ENCODE data around the gene NUDT21. TPM values are rescaled to one million over a fixed set of nuclear protein-coding genes. Genes with fewer than 3 reads are reported as not detected.

The NUDT21 gene
- polyA plus RNA-seq, 1 of the 3 experiments (the other 2 are of a cell fraction) = 42.2 TPM

DNA sequence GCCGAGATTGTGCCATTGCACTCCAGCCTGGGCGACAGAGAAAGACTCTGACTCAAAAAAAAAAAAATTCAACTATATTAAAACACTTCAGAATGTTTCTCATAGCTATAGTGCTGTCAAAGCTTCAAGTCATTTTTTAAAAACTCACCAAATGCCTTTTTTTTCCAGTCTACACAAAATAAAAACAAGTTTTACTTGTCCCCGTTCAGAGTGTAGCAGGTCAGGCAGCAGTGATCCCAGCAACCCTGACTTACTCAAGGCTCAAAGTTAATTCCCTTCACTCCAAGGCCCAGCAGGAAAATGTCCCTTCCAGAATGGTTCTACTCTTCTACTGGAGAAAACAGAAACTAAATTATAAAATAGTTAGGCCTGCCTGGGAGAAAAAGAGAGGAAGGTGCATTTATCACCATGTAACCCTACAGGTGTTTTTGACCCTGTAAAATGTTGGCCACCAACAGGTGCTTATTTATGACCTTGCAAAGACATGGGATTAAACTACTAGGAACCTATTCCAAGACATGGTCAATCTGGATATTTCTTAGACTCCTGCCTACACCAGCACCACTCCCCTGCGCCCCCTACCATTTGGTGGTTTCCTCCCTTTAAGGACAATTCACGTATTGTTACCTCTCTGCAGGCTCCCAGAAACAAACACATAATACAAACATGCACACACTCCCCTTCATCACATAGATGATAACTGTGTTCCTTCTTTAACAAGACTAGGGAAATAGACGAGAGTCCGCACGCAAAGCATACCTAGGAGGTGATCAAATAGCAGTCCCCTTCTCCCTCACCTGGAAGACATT lies 31.2 kb downstream of the NUDT21 start:
- no peaks in the 10 kb centered on the region for H3K27me3 ChIP-seq (ENCODE audit: insufficient read depth)
- H2AFZ ChIP-seq (ENCODE audit: low read depth) = no peak overlapping the region
- no peaks in the 10 kb centered on the region for H3K9me2 ChIP-seq
- no peak for TF ChIP-seq EZH2phosphoT487 (IDR thresholded peaks at IDR 0.05; ENCODE audit: borderline replicate concordance, low read depth)
- TF ChIP-seq FOSL2 (IDR thresholded peaks at IDR 0.05; ENCODE audit: borderline replicate concordance, low read depth) = no peak
- TF ChIP-seq RAD21 (IDR thresholded peaks at IDR 0.05; ENCODE audit: low read length) = no peak
- no peak for TF ChIP-seq MEF2A (IDR thresholded peaks at IDR 0.05; ENCODE audit: borderline replicate concordance, low read depth)
- no peak for TF ChIP-seq FOXJ3 (CRISPR knock-in tag; IDR thresholded peaks at IDR 0.05)
- no peak for TF ChIP-seq SMC3 (IDR thresholded peaks at IDR 0.05; ENCODE audit: low read depth, low read length)
- TF ChIP-seq, protein P1, sequence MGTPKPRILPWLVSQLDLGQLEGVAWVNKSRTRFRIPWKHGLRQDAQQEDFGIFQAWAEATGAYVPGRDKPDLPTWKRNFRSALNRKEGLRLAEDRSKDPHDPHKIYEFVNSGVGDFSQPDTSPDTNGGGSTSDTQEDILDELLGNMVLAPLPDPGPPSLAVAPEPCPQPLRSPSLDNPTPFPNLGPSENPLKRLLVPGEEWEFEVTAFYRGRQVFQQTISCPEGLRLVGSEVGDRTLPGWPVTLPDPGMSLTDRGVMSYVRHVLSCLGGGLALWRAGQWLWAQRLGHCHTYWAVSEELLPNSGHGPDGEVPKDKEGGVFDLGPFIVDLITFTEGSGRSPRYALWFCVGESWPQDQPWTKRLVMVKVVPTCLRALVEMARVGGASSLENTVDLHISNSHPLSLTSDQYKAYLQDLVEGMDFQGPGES (IDR thresholded peaks at IDR 0.05; ENCODE audit: low read depth, low read length) = no peak
- TF ChIP-seq, protein P2, sequence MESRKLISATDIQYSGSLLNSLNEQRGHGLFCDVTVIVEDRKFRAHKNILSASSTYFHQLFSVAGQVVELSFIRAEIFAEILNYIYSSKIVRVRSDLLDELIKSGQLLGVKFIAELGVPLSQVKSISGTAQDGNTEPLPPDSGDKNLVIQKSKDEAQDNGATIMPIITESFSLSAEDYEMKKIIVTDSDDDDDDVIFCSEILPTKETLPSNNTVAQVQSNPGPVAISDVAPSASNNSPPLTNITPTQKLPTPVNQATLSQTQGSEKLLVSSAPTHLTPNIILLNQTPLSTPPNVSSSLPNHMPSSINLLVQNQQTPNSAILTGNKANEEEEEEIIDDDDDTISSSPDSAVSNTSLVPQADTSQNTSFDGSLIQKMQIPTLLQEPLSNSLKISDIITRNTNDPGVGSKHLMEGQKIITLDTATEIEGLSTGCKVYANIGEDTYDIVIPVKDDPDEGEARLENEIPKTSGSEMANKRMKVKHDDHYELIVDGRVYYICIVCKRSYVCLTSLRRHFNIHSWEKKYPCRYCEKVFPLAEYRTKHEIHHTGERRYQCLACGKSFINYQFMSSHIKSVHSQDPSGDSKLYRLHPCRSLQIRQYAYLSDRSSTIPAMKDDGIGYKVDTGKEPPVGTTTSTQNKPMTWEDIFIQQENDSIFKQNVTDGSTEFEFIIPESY (IDR thresholded peaks at IDR 0.05; ENCODE audit: borderline replicate concordance, low read depth) = no peak
- TF ChIP-seq CHD2 (IDR thresholded peaks at IDR 0.05; ENCODE audit: low read length, partially characterized antibody) = no peak
- TF ChIP-seq, protein P3, sequence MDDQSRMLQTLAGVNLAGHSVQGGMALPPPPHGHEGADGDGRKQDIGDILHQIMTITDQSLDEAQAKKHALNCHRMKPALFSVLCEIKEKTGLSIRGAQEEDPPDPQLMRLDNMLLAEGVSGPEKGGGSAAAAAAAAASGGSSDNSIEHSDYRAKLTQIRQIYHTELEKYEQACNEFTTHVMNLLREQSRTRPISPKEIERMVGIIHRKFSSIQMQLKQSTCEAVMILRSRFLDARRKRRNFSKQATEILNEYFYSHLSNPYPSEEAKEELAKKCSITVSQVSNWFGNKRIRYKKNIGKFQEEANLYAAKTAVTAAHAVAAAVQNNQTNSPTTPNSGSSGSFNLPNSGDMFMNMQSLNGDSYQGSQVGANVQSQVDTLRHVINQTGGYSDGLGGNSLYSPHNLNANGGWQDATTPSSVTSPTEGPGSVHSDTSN (IDR thresholded peaks at IDR 0.05) = no peak
- CTCF ChIA-PET = interaction anchor here (0.7 to 1.1 kb wide), 2 partner anchors 19 kb away, joined by 3 to 4 read pairs; no protein-coding TSS in a partner anchor
- 95% methylated on average over 8 of the region's 8 CpGs for WGBS (ENCODE audit: low lambda C conversion rate)
- H4K20me1 ChIP-seq (ENCODE audit: insufficient read depth) = peaks cover 89% of the 10 kb centered on the region
- H3K4me1 ChIP-seq (ENCODE audit: control insufficient read depth in 1 of 2, insufficient read depth in 2 of 2, low read depth in 1 of 2, low read length in 1 of 2) = peaks cover 7 to 9% of the 10 kb centered on the region in 2 experiments; a peak in 3 of 4 replicates
- H3K36me3 ChIP-seq (replicated peaks in 1 of 2; ENCODE audit: control insufficient read depth in 1 of 2, insufficient read depth in 2 of 2, low read length in 1 of 2) = no peaks in the 10 kb centered on the region
- peaks cover 100% of the 10 kb centered on the region for H3K79me2 ChIP-seq (ENCODE audit: insufficient read depth)
- H3F3A ChIP-seq (replicated peaks; ENCODE audit: insufficient read depth) = peaks cover 4% of the 10 kb centered on the region
- no peak overlapping the region for H3K4me2 ChIP-seq
- peaks cover 5% of the 10 kb centered on the region; the same call in 1 of the 2 replicates for H3K9me3 ChIP-seq
- no peak for DNase-seq
- POLR2A ChIA-PET = no interaction called here
- H3K4me3 ChIP-seq (ENCODE audit: low read depth in 2 of 2, low read length in 1 of 2) = no peak overlapping the region
- H3K9ac ChIP-seq = no peak overlapping the region
- no peak overlapping the region for H3K27ac ChIP-seq (ENCODE audit: low read depth in 2 of 2, low read length in 1 of 2)

DNA sequence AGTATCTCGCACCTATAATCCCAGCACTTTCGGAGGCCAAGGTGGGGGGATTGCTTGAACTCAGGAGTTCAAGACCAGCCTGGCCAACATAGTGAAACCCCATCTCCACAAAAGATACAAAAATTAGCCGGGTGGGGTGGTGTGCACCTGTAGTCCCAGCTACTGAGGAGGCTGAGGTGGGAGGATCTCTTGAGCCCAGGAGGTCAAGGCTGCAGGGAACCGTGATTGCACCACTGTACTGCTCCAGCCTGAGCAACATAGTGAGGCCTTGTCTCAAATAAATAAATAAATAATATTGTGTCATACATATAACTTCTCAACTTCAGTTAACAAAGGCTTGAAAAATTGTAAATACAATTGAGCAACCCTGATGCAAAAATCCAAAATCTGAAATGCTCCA lies 34.0 kb downstream of the NUDT21 start:
- Histone ChIP-seq H3K9me3 (no peaks in the 10 kb centered on the region), H4K20me1 (ENCODE audit: insufficient read depth) (peaks cover 74% of the 10 kb centered on the region), H3K4me1 (ENCODE audit: control insufficient read depth in 1 of 2, insufficient read depth in 2 of 2, low read depth in 1 of 2, low read length in 1 of 2) (peaks cover 0 to 7% of the 10 kb centered on the region in 2 experiments; a peak in 1 of 4 replicates), H3K27ac (ENCODE audit: low read depth in 2 of 2, low read length in 1 of 2) (no peak overlapping the region), H3K9ac (no peak overlapping the region), H3K36me3 (replicated peaks in 1 of 2; ENCODE audit: control insufficient read depth in 1 of 2, insufficient read depth in 2 of 2, low read length in 1 of 2) (peaks cover 0 to 17% of the 10 kb centered on the region in 2 experiments), H2AFZ (ENCODE audit: low read depth) (no peak overlapping the region), H3K9me2 (no peaks in the 10 kb centered on the region), H3K27me3 (ENCODE audit: insufficient read depth) (no peaks in the 10 kb centered on the region), H3F3A (replicated peaks; ENCODE audit: insufficient read depth) (peaks cover 4% of the 10 kb centered on the region), H3K4me2 (no peak overlapping the region), H3K79me2 (ENCODE audit: insufficient read depth) (peaks cover 98% of the 10 kb centered on the region), H3K4me3 (ENCODE audit: low read depth in 2 of 2, low read length in 1 of 2) (no peak overlapping the region)
- CTCF ChIA-PET = interaction anchor here (0.6 kb wide), 1 partner anchor 299 kb away, joined by 3 read pairs; no protein-coding TSS in a partner anchor
- POLR2A ChIA-PET = no interaction called here
- 97% methylated on average over 4 of the region's 4 CpGs for WGBS (ENCODE audit: low lambda C conversion rate)
- DNase-seq = no peak
- TF ChIP-seq, protein P4, sequence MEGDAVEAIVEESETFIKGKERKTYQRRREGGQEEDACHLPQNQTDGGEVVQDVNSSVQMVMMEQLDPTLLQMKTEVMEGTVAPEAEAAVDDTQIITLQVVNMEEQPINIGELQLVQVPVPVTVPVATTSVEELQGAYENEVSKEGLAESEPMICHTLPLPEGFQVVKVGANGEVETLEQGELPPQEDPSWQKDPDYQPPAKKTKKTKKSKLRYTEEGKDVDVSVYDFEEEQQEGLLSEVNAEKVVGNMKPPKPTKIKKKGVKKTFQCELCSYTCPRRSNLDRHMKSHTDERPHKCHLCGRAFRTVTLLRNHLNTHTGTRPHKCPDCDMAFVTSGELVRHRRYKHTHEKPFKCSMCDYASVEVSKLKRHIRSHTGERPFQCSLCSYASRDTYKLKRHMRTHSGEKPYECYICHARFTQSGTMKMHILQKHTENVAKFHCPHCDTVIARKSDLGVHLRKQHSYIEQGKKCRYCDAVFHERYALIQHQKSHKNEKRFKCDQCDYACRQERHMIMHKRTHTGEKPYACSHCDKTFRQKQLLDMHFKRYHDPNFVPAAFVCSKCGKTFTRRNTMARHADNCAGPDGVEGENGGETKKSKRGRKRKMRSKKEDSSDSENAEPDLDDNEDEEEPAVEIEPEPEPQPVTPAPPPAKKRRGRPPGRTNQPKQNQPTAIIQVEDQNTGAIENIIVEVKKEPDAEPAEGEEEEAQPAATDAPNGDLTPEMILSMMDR (IDR thresholded peaks at IDR 0.05) = no peak
- no peak for TF ChIP-seq FOXJ3 (CRISPR knock-in tag; IDR thresholded peaks at IDR 0.05)
- no peak for TF ChIP-seq ELF1 (IDR thresholded peaks at IDR 0.05)
- no peak for TF ChIP-seq MXI1 (IDR thresholded peaks at IDR 0.05; ENCODE audit: low read depth, low read length)
- TF ChIP-seq SMC3 (IDR thresholded peaks at IDR 0.05; ENCODE audit: low read depth, low read length) = no peak
- TF ChIP-seq, protein P5, sequence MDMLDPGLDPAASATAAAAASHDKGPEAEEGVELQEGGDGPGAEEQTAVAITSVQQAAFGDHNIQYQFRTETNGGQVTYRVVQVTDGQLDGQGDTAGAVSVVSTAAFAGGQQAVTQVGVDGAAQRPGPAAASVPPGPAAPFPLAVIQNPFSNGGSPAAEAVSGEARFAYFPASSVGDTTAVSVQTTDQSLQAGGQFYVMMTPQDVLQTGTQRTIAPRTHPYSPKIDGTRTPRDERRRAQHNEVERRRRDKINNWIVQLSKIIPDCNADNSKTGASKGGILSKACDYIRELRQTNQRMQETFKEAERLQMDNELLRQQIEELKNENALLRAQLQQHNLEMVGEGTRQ (IDR thresholded peaks at IDR 0.05; ENCODE audit: borderline replicate concordance, low read depth, low read length) = no peak
- no peak for TF ChIP-seq NRF1 (IDR thresholded peaks at IDR 0.05; ENCODE audit: low read depth, low read length)
